GM12878 (cell line): ENCODE data around the gene C1orf21. TPM values are rescaled to one million over a fixed set of nuclear protein-coding genes. Genes with fewer than 3 reads are reported as not detected.

ENCODE experiments used
- ATAC-seq: fragments of 200-7000 bp; cut with Tn5 transposase; 3 replicates; pipeline ENCODE4 v1.9.1; 2020; ENCODE audit warnings: mild to moderate bottlenecking, moderate library complexity
- BruUV-seq: library from RNA; stranded (reverse); fragments of 400-500 nt; replicated peaks from 2 replicates; lab custom pipeline; 2021; lab: Mats Ljungman, UMichigan
- CTCF ChIA-PET: fragments of 300-600 bp; sonication (Branson Sonifier 250); formaldehyde crosslinking; extraction: SDS; loops from one replicate; lab custom pipeline; 2021; ENCODE audit warnings: inconsistent platforms; lab: Yijun Ruan, JAX
- POLR2A ChIA-PET: fragments of 350-600 bp; formaldehyde crosslinking; extraction: SDS; loops from one replicate; lab custom pipeline; 2021; ENCODE audit warnings: inconsistent platforms; lab: Charles Lee
- RAD21 ChIA-PET: fragments of 300-600 bp; sonication (Branson Sonifier 250); formaldehyde crosslinking; loops from one replicate; lab custom pipeline; 2023; ENCODE audit warnings: antibody characterized with exemption; ENCODE audit not compliant: unreplicated experiment; lab: Charles Lee
- SMC1A ChIA-PET: fragments of 300-600 bp; sonication (Branson Sonifier 250); formaldehyde crosslinking; loops from one replicate; lab custom pipeline; 2023; ENCODE audit not compliant: unreplicated experiment, uncharacterized antibody; lab: Charles Lee
- DNase-seq: peaks from one replicate; pipeline ENCODE4 v3.0.0-alpha.2; 2011; ENCODE audit warnings: low read depth, low spot score
- FAIRE-seq: peaks from 3 replicates; lab custom pipeline; 2011; peaks lifted over from hg19 to GRCh38; lab: Jason Lieb, UNC
- H2AFZ ChIP-seq: 2 replicates; pipeline ENCODE4 v1.6.0; 2011; ENCODE audit warnings: low read depth, low read length, control low read depth; ENCODE audit not compliant: control insufficient read depth
- H3K27ac ChIP-seq: 2 replicates; pipeline ENCODE4 v1.5.1; 2011; ENCODE audit warnings: control low read depth; ENCODE audit not compliant: control insufficient read depth, insufficient read depth
- H3K27me3 ChIP-seq, 2 experiments: replicated peaks in 1 of 2; 2 replicates each; pipeline versions ENCODE4 v1.6.0 to v1.6.1; 2011; ENCODE audit warnings: low read length in 1 of 2; ENCODE audit not compliant: control insufficient read depth in 2 of 2, insufficient read depth in 2 of 2
- H3K36me3 ChIP-seq, 2 experiments: 2 replicates each; pipeline ENCODE4 v1.5.1; 2011; ENCODE audit warnings: low read length in 1 of 2; ENCODE audit not compliant: control insufficient read depth in 2 of 2, insufficient read depth in 2 of 2
- H3K4me1 ChIP-seq: 2 replicates; pipeline ENCODE4 v1.6.1; 2011; ENCODE audit warnings: mild to moderate bottlenecking, low read length, moderate library complexity, mixed read lengths; ENCODE audit not compliant: control insufficient read depth, insufficient read depth
- H3K4me2 ChIP-seq: 2 replicates; pipeline ENCODE4 v1.6.0; 2011; ENCODE audit warnings: control low read depth; ENCODE audit not compliant: control insufficient read depth, insufficient read depth
- H3K4me3 ChIP-seq: fragments of 200-600 bp; sonication (generic); 2 replicates; pipeline ENCODE4 v1.5.1; 2016
- H3K79me2 ChIP-seq: 2 replicates; pipeline ENCODE4 v1.6.0; 2011; ENCODE audit warnings: low read length; ENCODE audit not compliant: control insufficient read depth, insufficient read depth
- H3K9ac ChIP-seq: 2 replicates; pipeline ENCODE4 v1.8.0; 2011; ENCODE audit warnings: low read length, control low read depth, mixed read lengths; ENCODE audit not compliant: control insufficient read depth, insufficient read depth
- H3K9me3 ChIP-seq: replicated peaks from 3 replicates; pipeline ENCODE4 v1.5.1; 2011; ENCODE audit warnings: mild to moderate bottlenecking, low read length; ENCODE audit not compliant: control insufficient read depth, insufficient read depth
- H4K20me1 ChIP-seq: 2 replicates; pipeline ENCODE4 v1.6.0; 2011; ENCODE audit not compliant: control insufficient read depth, insufficient read depth
- JUNB ChIP-seq: IDR thresholded peaks from 2 replicates; pipeline ENCODE4 v1.6.1; 2016; ENCODE audit warnings: antibody characterized with exemption, mild to moderate bottlenecking
- NR2C2 ChIP-seq: IDR thresholded peaks from 2 replicates; pipeline ENCODE4 v1.6.1; 2011; ENCODE audit warnings: borderline replicate concordance, low read depth; ENCODE audit not compliant: control insufficient read depth, insufficient read length
- RELA ChIP-seq: fragments of 450-650 bp; IDR thresholded peaks from 2 replicates; pipeline ENCODE4 v1.8.0; 2014; ENCODE audit warnings: borderline replicate concordance; ENCODE audit not compliant: partially characterized antibody
- SKIL ChIP-seq: fragments of 450-650 bp; IDR thresholded peaks from 2 replicates; pipeline ENCODE4 v1.6.1; 2017; ENCODE audit warnings: mild to moderate bottlenecking, low read depth, inconsistent platforms; ENCODE audit not compliant: poor library complexity, severe bottlenecking
- SP1 ChIP-seq: IDR thresholded peaks from one replicate; pipeline ENCODE4 v1.6.1; 2011; ENCODE audit warnings: low read depth, low read length
- WGBS: methylation state at CpG from one replicate; pipeline ENCODE4 v1.1.6; 2016; ENCODE audit warnings: low lambda C conversion rate; ENCODE audit not compliant: insufficient replicate concordance, insufficient coverage; ENCODE audit errors: missing lambda C conversion rate; 5-methylcytosine and 5-hydroxymethylcytosine counted together
- in situ Hi-C: fragments of 300-500 bp; cut with MboI; formaldehyde crosslinking; loops from 9 replicates; pipeline ENCODE4 v1.14.3; 2018; ENCODE audit warnings: mixed read lengths
- intact Hi-C: fragments of 100-400 bp; cut with micrococcal nuclease; formaldehyde crosslinking; loops from one replicate; pipeline ENCODE4 v1.14.2; 2022; ENCODE audit not compliant: unreplicated experiment
- polyA plus RNA-seq, 11 experiments: library from polyadenylated mRNA; depleted of rRNA in 4 of 11; unstranded in 6 of 11; stranded (reverse) in 5 of 11; fragments of >200 nt; fragmentation: Nextera tagmentation in 4 of 11; fragmentation: Illumina TruSeq in 1 of 11; extraction: Ambion mirVana in 4 of 11; extraction: Trizol in 1 of 11; gene quantifications; 1 replicate in 1 of 11; 2 replicates in 10 of 11; pipeline versions ENCODE4 v1.2.1 to v1.2.3, GENCODE V29; 2011 to 2016; ENCODE audit warnings: inconsistent platforms in 2 of 11, missing spikeins in 2 of 11, low read depth in 1 of 11
- total RNA-seq, 4 experiments: library from RNA; depleted of rRNA in 3 of 4; stranded (reverse); fragments of >200 nt in 3 of 4; fragmentation: Illumina TruSeq in 1 of 4; extraction: Trizol in 1 of 4; gene quantifications; 2 replicates each; pipeline versions ENCODE4 v1.2.1 to v1.2.3, GENCODE V29; 2013 to 2021
- TF ChIP-seq, protein P1 (sequence below): fragments of 450-650 bp; conservative IDR thresholded peaks from 2 replicates; pipeline ENCODE4 v1.6.1; 2017; ENCODE audit warnings: mild to moderate bottlenecking, moderate library complexity

The C1orf21 gene
- total and polyA plus RNA-seq, 10 of the 15 experiments (the other 5 are each of a cell fraction or from before 2014, with no cell fraction given): 0.03 to 1.6 (median 0.17) TPM; not detected in 3

- no peaks in the 10 kb centered on the region for H4K20me1 ChIP-seq
- no peaks in the 10 kb centered on the region for H3K79me2 ChIP-seq
- RAD21 ChIA-PET: no interaction called here
- no peak for TF ChIP-seq SP1
- no peak for TF ChIP-seq RELA
- no peak for TF ChIP-seq SKIL
- no peak for TF ChIP-seq NR2C2
- no peak for TF ChIP-seq JUNB
- TF ChIP-seq, protein P1, sequence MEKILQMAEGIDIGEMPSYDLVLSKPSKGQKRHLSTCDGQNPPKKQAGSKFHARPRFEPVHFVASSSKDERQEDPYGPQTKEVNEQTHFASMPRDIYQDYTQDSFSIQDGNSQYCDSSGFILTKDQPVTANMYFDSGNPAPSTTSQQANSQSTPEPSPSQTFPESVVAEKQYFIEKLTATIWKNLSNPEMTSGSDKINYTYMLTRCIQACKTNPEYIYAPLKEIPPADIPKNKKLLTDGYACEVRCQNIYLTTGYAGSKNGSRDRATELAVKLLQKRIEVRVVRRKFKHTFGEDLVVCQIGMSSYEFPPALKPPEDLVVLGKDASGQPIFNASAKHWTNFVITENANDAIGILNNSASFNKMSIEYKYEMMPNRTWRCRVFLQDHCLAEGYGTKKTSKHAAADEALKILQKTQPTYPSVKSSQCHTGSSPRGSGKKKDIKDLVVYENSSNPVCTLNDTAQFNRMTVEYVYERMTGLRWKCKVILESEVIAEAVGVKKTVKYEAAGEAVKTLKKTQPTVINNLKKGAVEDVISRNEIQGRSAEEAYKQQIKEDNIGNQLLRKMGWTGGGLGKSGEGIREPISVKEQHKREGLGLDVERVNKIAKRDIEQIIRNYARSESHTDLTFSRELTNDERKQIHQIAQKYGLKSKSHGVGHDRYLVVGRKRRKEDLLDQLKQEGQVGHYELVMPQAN: no peak
- no peak overlapping the region for H3K4me2 ChIP-seq
- DNase-seq (no peak), FAIRE-seq (no peak), ATAC-seq (no peak)
- WGBS: 30% methylated on average over 3 of the region's 3 CpGs
- no peaks in the 10 kb centered on the region for H3K4me1 ChIP-seq
- no peak overlapping the region for H3K9ac ChIP-seq
- POLR2A ChIA-PET: no interaction called here
- SMC1A ChIA-PET: no interaction called here
- H3K36me3 ChIP-seq: no peaks in the 10 kb centered on the region
- intact Hi-C loops (no loop called here), in situ Hi-C loops (no loop called here)
- no peak overlapping the region for H2AFZ ChIP-seq
- H3K4me3 ChIP-seq: no peak overlapping the region
- peaks cover 0 to 4% of the 10 kb centered on the region in 2 experiments; a peak in 2 of 4 replicates for H3K27me3 ChIP-seq
- H3K9me3 ChIP-seq: no peaks in the 10 kb centered on the region
- no TSS peak for BruUV-seq
- CTCF ChIA-PET: no interaction called here
- no peak overlapping the region for H3K27ac ChIP-seq
These were observed 30.1 kb downstream of the C1orf21 start for GRCh38 chr1:184416946-184417345.
